B cell (primary cell): ENCODE data around the gene AOPEP.

Source experiments
- EZH2 ChIP-seq: IDR thresholded peaks from 2 replicates; pipeline ENCODE4 v1.6.1; 2012; ENCODE audit warnings: borderline replicate concordance, low read depth, mild to moderate bottlenecking, moderate library complexity, low read length; ENCODE audit not compliant: insufficient read depth, poor library complexity, severe bottlenecking
- TF ChIP-seq, protein P1 (sequence below): fragments of 200-600 bp; IDR thresholded peaks from one replicate; pipeline ENCODE4 v1.8.0; 2022; ENCODE audit warnings: antibody characterized with exemption, mild to moderate bottlenecking

DNA sequence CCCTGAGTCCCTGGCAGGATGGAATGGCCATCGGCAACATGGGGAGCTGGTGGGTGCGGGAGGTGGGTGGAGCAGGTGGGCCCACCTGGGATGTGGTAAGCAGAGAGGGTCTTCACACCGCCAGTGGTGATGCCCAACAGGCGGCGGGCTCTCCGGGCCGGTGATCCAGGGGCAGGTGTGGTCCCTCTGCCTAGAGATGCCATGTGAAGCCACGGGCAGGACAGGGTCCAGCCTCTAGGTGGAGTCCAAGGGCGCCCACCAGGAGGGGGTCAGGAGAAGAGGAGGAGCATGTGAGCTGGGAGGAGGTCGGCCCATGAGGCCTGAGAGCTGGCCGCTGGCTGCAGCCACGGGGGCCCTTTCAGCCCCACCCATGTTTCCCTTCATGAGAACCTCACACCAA is 369.9 kb downstream of the AOPEP start:
- TF ChIP-seq, protein P1, sequence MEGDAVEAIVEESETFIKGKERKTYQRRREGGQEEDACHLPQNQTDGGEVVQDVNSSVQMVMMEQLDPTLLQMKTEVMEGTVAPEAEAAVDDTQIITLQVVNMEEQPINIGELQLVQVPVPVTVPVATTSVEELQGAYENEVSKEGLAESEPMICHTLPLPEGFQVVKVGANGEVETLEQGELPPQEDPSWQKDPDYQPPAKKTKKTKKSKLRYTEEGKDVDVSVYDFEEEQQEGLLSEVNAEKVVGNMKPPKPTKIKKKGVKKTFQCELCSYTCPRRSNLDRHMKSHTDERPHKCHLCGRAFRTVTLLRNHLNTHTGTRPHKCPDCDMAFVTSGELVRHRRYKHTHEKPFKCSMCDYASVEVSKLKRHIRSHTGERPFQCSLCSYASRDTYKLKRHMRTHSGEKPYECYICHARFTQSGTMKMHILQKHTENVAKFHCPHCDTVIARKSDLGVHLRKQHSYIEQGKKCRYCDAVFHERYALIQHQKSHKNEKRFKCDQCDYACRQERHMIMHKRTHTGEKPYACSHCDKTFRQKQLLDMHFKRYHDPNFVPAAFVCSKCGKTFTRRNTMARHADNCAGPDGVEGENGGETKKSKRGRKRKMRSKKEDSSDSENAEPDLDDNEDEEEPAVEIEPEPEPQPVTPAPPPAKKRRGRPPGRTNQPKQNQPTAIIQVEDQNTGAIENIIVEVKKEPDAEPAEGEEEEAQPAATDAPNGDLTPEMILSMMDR, result no peak
- TF ChIP-seq EZH2, result no peak
